Measurements from ENCODE around the gene INTS11.

The INTS11 gene

DNA sequence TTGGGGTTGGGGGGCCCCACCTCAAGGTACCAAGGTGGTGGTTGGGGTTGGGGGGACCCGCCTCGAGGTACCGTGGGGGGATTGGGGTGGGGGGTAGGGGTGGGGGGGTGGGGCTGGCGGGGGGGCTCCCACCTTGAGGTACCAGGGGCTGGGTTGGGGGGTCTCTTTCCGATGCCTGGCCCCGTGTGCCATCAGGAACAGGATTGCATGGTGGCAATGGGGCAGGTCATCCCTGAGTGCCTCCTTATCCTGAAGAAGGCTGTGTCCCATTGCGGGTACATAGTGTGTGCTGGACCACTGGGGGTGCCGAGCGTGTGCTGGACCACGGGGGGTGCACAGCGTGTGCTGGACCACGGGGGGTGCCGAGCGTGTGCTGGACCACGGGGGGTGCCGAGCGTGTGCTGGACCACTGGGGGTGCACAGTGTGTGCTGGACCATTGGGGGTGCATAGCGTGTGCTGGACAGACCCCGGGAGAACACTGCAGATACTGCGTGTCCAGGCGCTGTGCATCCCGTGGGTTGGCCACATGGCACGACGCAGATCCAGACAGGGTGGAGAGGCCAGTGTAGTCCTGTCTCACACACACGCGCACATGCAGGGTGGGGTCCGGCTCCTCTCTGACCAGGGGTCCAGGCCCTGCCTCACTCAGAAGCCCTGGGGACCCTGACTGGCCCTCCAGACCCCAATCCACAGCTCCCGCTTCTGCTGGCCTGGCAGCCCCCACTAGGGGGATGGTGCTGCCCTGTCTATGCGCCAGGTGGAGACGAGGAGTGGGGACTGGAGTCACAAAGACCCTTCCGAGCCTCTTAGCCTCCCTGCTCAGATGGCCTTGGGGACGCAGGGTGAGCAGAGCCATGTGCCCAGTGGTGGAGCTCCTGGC is 40.0 kb downstream of the INTS11 start:
- no peak for DNase-seq

DNA sequence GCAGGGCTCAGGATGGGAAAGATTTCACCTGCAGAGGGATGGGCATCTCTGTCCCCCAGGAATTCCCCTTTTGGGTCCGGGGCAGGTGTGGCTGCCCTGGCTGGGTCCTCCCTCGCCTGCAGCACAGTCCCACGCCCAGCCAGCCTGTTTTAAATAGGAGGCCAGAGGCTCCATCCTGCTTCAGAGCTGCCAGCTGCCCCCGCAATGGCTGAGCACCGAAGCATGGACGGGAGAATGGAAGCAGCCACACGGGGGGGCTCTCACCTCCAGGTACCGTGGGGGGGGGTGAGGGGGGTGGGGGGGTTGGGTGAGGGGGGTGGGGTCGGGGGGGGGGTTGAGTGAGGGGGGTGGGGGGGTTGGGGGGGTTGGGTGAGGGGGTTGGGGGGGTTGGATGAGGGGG is 40.6 kb downstream of the INTS11 start:
- DNase-seq, result no peak

GRCh38 chr1:1282998-1283397 is 41.5 kb downstream of the INTS11 start:
- DNase-seq, result no peak

DNA sequence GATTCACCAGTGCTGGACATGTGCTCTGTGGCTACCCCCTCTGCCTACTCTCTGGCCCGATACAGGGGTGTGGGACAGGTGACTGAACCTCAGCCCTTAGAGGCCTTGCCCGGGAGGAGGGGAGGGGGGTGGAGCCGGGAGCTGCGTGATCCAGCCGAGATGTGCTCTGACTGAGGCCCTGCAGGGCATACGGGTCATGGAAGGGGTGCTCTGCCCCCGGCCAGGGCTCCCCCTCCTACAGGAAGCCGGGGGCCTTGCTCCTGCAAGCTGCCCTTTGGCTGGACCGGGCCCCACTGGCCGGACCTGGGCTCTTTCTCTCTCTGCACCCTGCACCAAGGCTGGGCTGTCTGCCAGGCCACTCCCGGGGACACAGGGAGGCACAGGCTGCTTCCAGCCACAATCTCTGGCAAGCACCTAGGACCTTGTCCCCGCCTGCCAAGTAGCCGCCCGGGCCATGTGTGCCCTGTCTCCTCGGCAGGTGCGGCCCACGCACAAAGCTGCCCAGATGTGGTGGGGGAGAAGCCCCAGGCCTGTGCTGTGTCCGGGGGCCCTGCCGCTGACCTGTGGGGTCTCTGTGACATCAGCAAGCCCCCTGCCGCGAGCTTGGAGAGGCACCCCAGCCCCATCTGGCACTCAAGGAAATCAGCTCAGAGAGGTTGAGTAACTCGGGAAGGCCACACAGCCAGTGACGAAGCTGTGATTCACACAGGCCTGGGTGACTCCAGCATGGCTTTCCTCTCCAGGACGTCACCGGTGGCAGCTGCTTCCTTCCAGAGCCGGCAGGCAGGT is 42.7 kb downstream of the INTS11 start:
- no peak for DNase-seq

GRCh38 chr1:1280782-1281481 is 43.5 kb downstream of the INTS11 start:
- no peak for DNase-seq

DNA sequence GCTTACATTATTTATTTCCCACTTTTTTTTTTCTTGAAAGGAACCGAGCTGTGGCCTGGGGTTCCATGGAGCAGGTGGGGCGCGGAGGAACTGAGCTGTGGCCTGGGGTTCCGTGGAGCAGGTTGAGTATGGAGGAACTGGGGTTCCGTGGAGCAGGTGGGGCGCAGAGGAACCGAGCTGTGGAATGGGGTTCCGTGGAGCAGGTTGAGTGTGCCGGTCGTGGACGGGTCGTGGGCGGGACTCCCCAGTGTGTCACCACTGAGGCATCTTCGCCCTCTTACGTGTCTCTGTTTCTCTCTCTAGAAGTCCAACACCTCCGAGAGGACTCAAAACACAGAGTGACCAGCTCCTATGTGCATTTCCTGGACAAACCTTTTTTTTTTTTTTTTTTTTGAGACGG is 45.4 kb downstream of the INTS11 start:
- no peak for DNase-seq

GRCh38 chr1:1278620-1279019 is 45.8 kb downstream of the INTS11 start:
- DNase-seq, result no peak

DNA sequence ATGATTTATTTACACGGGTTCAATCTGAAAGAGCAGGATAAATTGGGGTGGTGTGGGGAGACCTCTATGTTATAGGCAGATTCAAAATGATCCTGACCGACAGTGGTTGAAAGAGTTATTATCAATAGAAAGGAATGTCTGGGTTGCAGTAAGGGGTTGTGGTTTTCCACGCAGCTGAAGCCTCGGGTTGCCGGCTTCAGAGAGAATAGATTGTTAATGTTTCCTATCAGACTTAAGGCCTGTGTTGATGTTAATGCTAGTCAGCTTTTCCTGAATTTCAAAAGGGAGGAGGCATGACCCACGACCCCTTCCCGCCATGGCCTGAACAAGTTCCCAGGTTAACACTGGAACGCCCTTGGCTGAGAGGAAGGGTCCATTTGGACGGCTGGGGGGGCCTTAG is 48.6 kb downstream of the INTS11 start:
- no peak for DNase-seq

DNA sequence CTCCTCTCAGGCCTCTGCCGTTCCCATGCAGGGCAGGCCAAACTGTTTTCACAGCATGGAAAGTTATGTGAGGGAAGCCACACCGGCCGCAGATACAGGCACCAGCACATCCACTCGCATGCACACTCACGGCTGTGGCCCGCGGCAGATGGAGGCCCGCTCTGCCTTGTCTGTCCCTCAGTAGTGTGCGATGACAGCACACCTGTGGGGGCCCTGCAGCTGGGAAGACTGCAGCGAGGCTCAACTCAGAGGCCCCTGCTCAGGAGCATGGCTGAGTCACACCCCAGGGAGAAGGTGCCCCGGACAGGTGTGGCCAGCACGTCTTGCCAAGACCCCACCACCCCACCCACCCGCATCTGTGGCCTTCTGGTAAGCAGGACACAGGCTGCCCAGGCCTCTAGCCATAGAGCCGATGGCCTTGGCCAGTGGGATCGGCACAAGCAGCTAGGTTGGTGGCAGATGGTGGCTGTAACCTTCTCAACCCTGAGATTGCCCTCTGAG is 49.5 kb downstream of the INTS11 start:
- no peak for DNase-seq

DNA sequence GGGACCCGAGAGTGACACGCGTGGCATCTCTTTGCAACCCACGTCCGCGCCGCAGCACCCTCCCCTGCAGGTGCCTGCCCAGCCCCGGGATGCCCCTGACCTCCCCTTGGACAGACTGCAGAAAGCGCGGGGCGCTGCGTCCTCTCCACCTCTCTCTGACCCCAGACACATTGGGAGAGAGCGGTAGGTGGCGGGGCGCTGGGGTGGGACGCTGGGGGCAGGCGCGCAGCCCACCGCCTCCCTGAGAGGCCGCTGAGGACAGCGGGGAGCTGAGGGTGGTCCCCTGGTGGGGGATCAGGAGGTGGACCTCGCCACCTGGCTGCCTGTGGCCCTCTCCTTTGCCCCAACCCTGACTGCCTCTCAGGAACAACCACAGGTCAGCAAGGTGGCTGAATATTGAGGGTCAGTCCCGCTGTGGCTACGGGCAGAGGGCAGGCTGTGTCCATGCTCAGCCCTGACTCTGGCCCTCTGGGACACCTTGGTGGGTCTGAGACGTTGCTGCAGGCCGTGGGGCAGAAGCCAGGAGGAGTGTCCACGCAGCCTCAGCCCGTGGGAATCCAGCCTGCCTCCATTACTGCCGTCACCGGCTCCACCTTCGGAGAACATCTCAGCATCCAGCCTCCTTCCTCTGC is 50.0 kb downstream of the INTS11 start:
- DNase-seq, result no peak

DNA sequence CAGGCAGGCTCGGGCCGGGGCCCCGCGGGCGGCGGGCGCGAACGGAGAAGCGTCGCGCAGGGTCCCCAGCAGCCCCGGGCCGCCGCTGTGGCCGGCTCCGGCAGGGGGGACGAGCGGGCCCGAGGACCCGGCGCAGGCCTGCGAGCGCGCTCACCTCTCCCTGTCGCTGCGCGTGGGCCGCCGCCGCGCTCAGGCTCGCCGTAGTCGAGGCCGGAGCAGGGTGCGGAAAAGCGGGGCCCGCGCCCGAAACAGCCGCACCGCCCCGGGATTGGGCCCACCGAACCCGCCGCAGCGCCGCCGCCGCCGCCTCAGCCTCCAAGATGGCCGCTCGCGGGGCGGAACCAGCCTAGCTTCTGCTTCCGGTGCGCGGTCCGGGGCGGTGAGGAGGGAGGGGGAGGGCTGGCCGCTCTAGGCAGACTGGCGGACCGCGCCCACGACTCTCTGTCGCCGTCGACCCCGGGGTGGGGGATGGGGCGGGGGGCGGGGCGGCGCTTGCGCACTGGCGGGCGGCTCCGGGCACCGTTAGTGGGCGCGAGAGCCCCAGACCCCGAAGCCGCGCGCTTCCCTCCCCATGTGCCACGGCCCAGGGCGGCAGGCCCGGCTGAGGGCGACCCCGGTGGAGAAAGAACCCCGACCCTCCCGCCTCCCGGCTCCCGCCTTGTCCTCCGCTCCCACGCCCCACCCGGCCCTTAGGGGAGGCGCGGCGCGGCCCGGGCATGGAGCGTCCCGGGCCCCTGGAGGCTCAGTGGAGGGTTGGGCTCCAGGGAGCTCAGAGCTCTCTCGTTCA is 50.8 kb downstream of the INTS11 start, which contains the start of gene UBE2J2:
Gene UBE2J2, minus strand, starts transcription at position 343 of the 787 bp plus-strand sequence. CDS start 5,862 bp downstream, outside the sequence.
- peak; percentile 79 to 92 (median 90) for DNase-seq

GRCh38 chr1:1273209-1273511 is 51.3 kb downstream of the INTS11 start:
- no peak for DNase-seq

DNA sequence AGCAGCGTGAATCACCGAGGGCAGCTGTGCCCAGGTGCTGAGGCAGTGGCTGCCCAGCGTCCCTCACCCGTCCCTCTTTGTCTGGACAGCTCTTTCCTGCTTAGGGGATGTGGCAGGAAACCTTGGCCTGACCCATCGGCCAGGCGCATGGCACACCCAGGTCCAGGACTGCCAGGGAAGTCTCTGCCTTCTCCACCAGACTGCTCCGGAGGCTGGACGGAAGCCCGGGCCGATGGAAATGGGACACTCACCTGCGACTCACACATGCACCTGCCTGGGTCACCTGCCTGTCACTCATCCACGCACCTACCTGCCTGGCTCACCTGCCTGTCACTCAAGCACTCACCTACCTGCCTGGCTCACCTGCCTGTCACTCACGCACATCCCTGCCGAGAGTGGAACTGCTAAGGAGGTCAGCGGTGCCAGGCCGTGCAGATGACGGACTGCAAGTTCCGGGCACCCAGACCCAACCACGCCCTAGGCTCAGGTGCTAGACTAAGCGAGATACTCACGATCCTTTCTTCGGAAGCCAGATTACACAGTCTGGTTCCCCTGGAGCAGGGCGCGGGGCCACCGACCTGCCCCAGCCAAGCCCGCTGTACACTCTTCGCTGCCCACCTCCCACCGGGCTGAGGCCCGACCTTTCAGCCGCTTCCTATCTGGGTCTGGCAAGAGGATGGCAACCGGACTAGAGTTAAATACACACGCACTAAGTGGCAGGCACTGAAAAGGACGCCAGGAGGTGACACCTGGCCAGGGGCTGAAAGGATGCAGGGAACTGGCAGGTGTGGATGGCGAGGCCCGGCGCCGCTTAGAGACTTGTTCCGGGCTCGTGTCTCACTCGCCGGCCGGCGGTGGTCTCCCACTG is 51.9 kb downstream of the INTS11 start:
- DNase-seq, result no peak

DNA sequence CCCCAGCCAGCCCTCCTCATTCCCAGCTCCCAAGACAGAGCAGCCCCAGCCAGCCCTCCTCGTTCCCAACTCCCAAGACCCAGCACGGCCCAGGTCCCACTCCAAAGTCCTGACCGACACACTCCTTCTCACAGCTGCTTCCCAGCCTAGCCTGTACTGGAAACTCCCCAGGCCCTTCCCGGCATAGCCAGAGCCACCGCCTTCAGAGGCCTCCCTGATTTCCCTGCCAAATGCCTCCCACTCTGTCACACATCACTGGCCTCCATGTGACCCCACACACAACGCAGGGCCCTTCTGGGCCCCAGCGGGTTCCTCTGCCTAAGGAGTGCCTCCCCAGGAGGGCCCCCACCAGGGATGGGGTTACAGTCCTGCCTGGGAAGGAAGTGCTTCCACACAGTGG is 53.6 kb downstream of the INTS11 start:
- no peak for DNase-seq

- DNase-seq, result no peak
These were observed 56.2 kb downstream of the INTS11 start for GRCh38 chr1:1268284-1268682.

- no peak for DNase-seq
These were observed 56.8 kb downstream of the INTS11 start for GRCh38 chr1:1267488-1268283.

GRCh38 chr1:1264868-1265272 is 59.6 kb downstream of the INTS11 start:
- no peak for DNase-seq

DNA sequence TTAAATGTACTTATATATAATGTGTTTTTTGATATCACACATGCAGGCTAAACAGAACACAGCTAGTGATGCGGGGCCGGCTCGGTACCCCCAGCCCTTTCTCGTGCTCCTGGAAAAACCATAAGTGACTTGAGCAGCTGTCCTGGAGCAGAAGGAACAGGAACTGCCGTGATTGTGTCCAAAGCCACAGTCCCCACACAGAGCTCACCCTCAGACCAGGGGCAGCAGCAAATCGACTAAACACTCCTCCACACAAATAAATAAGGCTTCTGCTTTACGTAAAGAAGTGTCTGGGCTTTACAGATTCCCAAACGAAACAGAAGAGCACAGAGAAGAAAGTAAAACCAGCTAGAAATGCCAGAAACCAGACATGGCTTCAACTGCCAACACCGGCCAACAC is 60.4 kb downstream of the INTS11 start:
- no peak for DNase-seq

- DNase-seq, result no peak
These were observed 61.7 kb downstream of the INTS11 start for GRCh38 chr1:1262758-1263157.

GRCh38 chr1:1262071-1262470 is 62.4 kb downstream of the INTS11 start:
- no peak for DNase-seq
